Loucy (cell line): ENCODE measurements around the gene TMPRSS7.
A peak's percentile ranks its signal among the peaks of the same experiment; 100 is the strongest.

ENCODE experiments used
- H2AFZ ChIP-seq: fragments of 200-600 bp; sonication (generic); 2 replicates; pipeline ENCODE4 v1.6.0; 2016; ENCODE audit warnings: antibody characterized with exemption, mild to moderate bottlenecking, low read length, moderate library complexity
- H3F3A ChIP-seq: fragments of 200-600 bp; 2 replicates; pipeline ENCODE4 v1.6.0; 2016; ENCODE audit warnings: antibody characterized with exemption, low read depth, mild to moderate bottlenecking
- H3K27me3 ChIP-seq: fragments of 200-600 bp; sonication (generic); 2 replicates; pipeline ENCODE4 v1.6.1; 2014; ENCODE audit warnings: low read length, mild to moderate bottlenecking; ENCODE audit not compliant: insufficient read depth, poor library complexity, severe bottlenecking
- H3K36me3 ChIP-seq: fragments of 200-600 bp; sonication (generic); 2 replicates; pipeline ENCODE4 v1.6.1; 2016; ENCODE audit warnings: low read length; ENCODE audit not compliant: insufficient read depth
- H3K4me1 ChIP-seq: fragments of 200-600 bp; sonication (generic); 2 replicates; pipeline ENCODE4 v1.5.1; 2014; ENCODE audit warnings: low read length, mild to moderate bottlenecking; ENCODE audit not compliant: insufficient read depth, poor library complexity, severe bottlenecking
- H3K4me2 ChIP-seq: fragments of 200-600 bp; sonication (generic); 2 replicates; pipeline ENCODE4 v1.6.0; 2014; ENCODE audit warnings: antibody characterized with exemption, low read length, low read depth, mild to moderate bottlenecking; ENCODE audit not compliant: poor library complexity, severe bottlenecking
- H3K4me3 ChIP-seq: fragments of 200-600 bp; sonication (generic); 2 replicates; pipeline ENCODE4 v1.5.1; 2014; ENCODE audit warnings: low read length, mild to moderate bottlenecking, mixed read lengths; ENCODE audit not compliant: poor library complexity, severe bottlenecking
- H3K79me2 ChIP-seq: fragments of 200-600 bp; sonication (generic); 2 replicates; pipeline ENCODE4 v1.6.1; 2014; ENCODE audit warnings: low read length; ENCODE audit not compliant: insufficient read depth
- H3K9ac ChIP-seq: fragments of 200-600 bp; sonication (generic); 2 replicates; pipeline ENCODE4 v1.6.0; 2014; ENCODE audit warnings: mild to moderate bottlenecking, low read depth, low read length, moderate library complexity; ENCODE audit not compliant: poor library complexity, severe bottlenecking
- H3K9me2 ChIP-seq: fragments of 200-600 bp; sonication (generic); replicated peaks from 2 replicates; pipeline ENCODE4 v1.6.1; 2016; ENCODE audit warnings: low read depth, low read length, mixed read lengths
- H3K9me3 ChIP-seq: fragments of 200-600 bp; sonication (generic); 2 replicates; pipeline ENCODE4 v1.6.1; 2014; ENCODE audit warnings: mild to moderate bottlenecking, antibody characterized with exemption, low read length, low read depth; ENCODE audit not compliant: insufficient read depth
- H4K20me1 ChIP-seq: fragments of 200-600 bp; sonication (generic); 2 replicates; pipeline ENCODE4 v1.6.0; 2014; ENCODE audit warnings: antibody characterized with exemption, low read length, mild to moderate bottlenecking; ENCODE audit not compliant: insufficient read depth, poor library complexity, severe bottlenecking
- CTCF ChIP-seq: fragments of 200-600 bp; sonication (generic); conservative IDR thresholded peaks from 2 replicates; pipeline ENCODE4 v1.5.1; 2014; ENCODE audit warnings: mild to moderate bottlenecking, antibody characterized with exemption, low read length
- EZH2phosphoT487 ChIP-seq: fragments of 200-600 bp; IDR thresholded peaks from 2 replicates; pipeline ENCODE4 v1.6.1; 2018; ENCODE audit warnings: antibody characterized with exemption, mild to moderate bottlenecking, moderate library complexity, borderline replicate concordance

Gene TMPRSS7

GRCh38 chr3:112111785-112112402 is 77.4 kb downstream of the TMPRSS7 start:
- Histone ChIP-seq H3K4me3 (no peak overlapping the region), H3K9me3 (no peaks in the 10 kb centered on the region), H3K79me2 (no peaks in the 10 kb centered on the region), H3K4me2 (no peak overlapping the region), H3K9ac (no peak overlapping the region), H3K27me3 (peaks cover 23% of the 10 kb centered on the region), H4K20me1 (no peaks in the 10 kb centered on the region), H3F3A (no peaks in the 10 kb centered on the region), H3K9me2 (no peaks in the 10 kb centered on the region), H3K4me1 (no peaks in the 10 kb centered on the region), H2AFZ (no peak overlapping the region), H3K36me3 (no peaks in the 10 kb centered on the region)
- TF ChIP-seq EZH2phosphoT487, result no peak
- TF ChIP-seq CTCF, result peak; percentile 93

- Histone ChIP-seq H3K9me3 (no peaks in the 10 kb centered on the region), H3K4me2 (no peak overlapping the region), H3K9me2 (no peaks in the 10 kb centered on the region), H3K79me2 (no peaks in the 10 kb centered on the region), H3K27me3 (no peaks in the 10 kb centered on the region), H3K9ac (no peak overlapping the region), H3K36me3 (no peaks in the 10 kb centered on the region), H3F3A (no peaks in the 10 kb centered on the region), H4K20me1 (no peaks in the 10 kb centered on the region), H2AFZ (no peak overlapping the region), H3K4me3 (no peak overlapping the region), H3K4me1 (peaks cover 24% of the 10 kb centered on the region)
- TF ChIP-seq CTCF (no peak), EZH2phosphoT487 (no peak)
These were observed 80.1 kb downstream of the TMPRSS7 start for GRCh38 chr3:112114576-112115160.

GRCh38 chr3:112115161-112115739 is 80.7 kb downstream of the TMPRSS7 start:
- H2AFZ ChIP-seq, result no peak overlapping the region
- no peak overlapping the region for H3K9ac ChIP-seq
- no peak overlapping the region for H3K4me3 ChIP-seq
- peaks cover 30% of the 10 kb centered on the region for H3K4me1 ChIP-seq
- no peaks in the 10 kb centered on the region for H3K27me3 ChIP-seq
- H3F3A ChIP-seq, result no peaks in the 10 kb centered on the region
- H4K20me1 ChIP-seq, result no peaks in the 10 kb centered on the region
- no peak overlapping the region for H3K4me2 ChIP-seq
- TF ChIP-seq CTCF, result no peak
- no peak for TF ChIP-seq EZH2phosphoT487
- no peaks in the 10 kb centered on the region for H3K9me2 ChIP-seq
- H3K36me3 ChIP-seq, result no peaks in the 10 kb centered on the region
- no peaks in the 10 kb centered on the region for H3K9me3 ChIP-seq
- H3K79me2 ChIP-seq, result no peaks in the 10 kb centered on the region
